ENCODE data around the gene GREB1L.

GRCh38 chr18:21526463-21526862 lies 284.4 kb downstream of the GREB1L start:
- TF ChIP-seq CTCF (IDR thresholded peaks at IDR 0.05) (no peak), POLR2A (IDR thresholded peaks at IDR 0.05) (no peak)

Data from adrenal gland (tissue), 5 donors.